ENCODE results near the gene SRPK2. TPM values are rescaled to one million over a fixed set of nuclear protein-coding genes. Genes with fewer than 3 reads are reported as not detected.
A peak's percentile ranks its signal among the peaks of the same experiment; 100 is the strongest.

SRPK2 gene
- total and polyA plus RNA-seq, 2 of the 13 experiments (the other 11 are each of a cell fraction or from before 2014, with no cell fraction given): 10.1 to 22.3 TPM

- TF ChIP-seq ZNF121 (CRISPR knock-in tag; IDR thresholded peaks at IDR 0.05) (0 out of 2 replicates have a peak, but pooled peaks have one; percentile 28), SUZ12 (IDR thresholded peaks at IDR 0.05; ENCODE audit: low read depth, low read length) (no peak), ZNF138 (CRISPR knock-in tag; IDR thresholded peaks at IDR 0.05; ENCODE audit: low read depth) (no peak), ZNF713 (CRISPR knock-in tag; IDR thresholded peaks at IDR 0.05) (no peak), KLF9 (CRISPR knock-in tag; IDR thresholded peaks at IDR 0.05; ENCODE audit: low read depth) (no peak), TFDP2 (CRISPR knock-in tag; IDR thresholded peaks at IDR 0.05) (no peak), ZNF281 (CRISPR knock-in tag; IDR thresholded peaks at IDR 0.05; ENCODE audit: borderline replicate concordance) (no peak), RORA (CRISPR knock-in tag; IDR thresholded peaks at IDR 0.05) (no peak), ETS1 (CRISPR knock-in tag; IDR thresholded peaks at IDR 0.05) (no peak), SIX4 (CRISPR knock-in tag; IDR thresholded peaks at IDR 0.05) (no peak), TOE1 (CRISPR knock-in tag; IDR thresholded peaks at IDR 0.05) (no peak), CERS6 (CRISPR knock-in tag; IDR thresholded peaks at IDR 0.05) (no peak), PBX3 (CRISPR knock-in tag; IDR thresholded peaks at IDR 0.05; ENCODE audit: borderline replicate concordance) (no peak), PATZ1 (CRISPR knock-in tag; IDR thresholded peaks at IDR 0.05) (no peak), ZBTB7A (CRISPR knock-in tag; IDR thresholded peaks at IDR 0.05) (no peak), ELK4 (CRISPR knock-in tag; IDR thresholded peaks at IDR 0.05; ENCODE audit: borderline replicate concordance) (no peak), KAT8 (CRISPR knock-in tag; IDR thresholded peaks at IDR 0.05) (no peak), SYNCRIP (IDR thresholded peaks at IDR 0.05; ENCODE audit: insufficient read depth, low read depth, low read length) (no peak), U2AF1 (optimal IDR thresholded peaks at IDR 0.05; ENCODE audit: low read depth, low read length) (no peak)
These were observed 448 bp upstream of the SRPK2 start (continued) for GRCh38 chr7:105389088-105389650.

All from HepG2 (cell line).